Stimulated activated CD8-positive, alpha-beta memory T cell treated with anti-CD3 and anti-CD28 coated beads, Interleukin-15, amount 100 ng/mL, for 48 hours (primary cell): ENCODE measurements around the gene FCRL6.

ENCODE experiments used
- DNase-seq, 2 donors: peaks; one replicate each; pipeline ENCODE4 v3.0.0-alpha.2; 2020; ENCODE audit warnings: low read depth in 2 of 2

The FCRL6 gene

DNA sequence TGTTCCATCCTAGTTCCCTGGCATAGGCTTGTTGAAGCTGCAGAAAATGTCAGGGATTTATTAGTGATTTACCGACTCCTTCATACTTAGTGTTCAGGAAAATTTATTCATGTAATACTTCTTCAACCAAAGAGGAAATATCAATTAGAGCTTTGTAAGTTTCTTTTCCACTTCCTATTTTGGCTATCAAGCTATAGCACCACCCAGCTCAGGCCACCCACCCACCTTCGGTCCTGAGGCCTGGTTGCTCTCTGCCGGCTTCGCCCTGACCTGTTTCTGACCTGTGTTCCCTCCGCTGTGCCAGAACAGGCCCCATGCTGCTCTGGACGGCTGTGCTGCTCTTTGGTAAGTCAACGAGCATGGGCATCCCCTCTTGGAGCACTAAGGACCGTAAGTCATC is at the start of gene FCRL6:
Gene FCRL6 (plus strand): TSS at position 250 of the 400 bp plus-strand sequence. CDS start 65 bp downstream, at position 315.
- DNase-seq, result no peak

GRCh38 chr1:159753386-159753785 is 48.8 kb upstream of the FCRL6 start:
- DNase-seq, result no peak

DNA sequence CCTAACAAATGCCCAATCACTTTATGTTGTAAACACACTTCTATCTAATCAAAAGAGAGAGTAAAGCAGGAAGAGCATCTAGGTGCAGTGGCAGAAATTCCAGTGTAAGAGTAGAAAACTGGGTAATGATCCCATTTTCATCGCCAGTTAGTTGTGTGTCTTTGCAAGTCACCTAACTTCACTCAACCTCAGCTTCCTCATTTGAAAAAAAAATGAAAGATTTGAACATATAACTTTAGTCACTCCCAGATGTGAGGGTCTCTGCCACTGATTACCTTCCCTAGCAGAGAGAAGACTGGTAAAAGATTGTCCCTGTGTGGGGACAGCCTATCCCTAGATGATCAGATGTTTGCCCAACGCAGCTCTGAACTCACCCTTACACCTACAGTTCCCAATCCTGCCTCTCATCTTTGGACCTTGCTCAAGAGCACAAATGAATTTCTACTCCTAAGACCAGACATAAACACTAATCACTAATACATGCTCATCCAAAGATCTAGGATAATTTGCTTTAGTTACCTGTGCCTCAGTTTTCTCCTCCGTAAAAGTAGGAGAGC is 46.6 kb upstream of the FCRL6 start:
- DNase-seq, result no peak

DNA sequence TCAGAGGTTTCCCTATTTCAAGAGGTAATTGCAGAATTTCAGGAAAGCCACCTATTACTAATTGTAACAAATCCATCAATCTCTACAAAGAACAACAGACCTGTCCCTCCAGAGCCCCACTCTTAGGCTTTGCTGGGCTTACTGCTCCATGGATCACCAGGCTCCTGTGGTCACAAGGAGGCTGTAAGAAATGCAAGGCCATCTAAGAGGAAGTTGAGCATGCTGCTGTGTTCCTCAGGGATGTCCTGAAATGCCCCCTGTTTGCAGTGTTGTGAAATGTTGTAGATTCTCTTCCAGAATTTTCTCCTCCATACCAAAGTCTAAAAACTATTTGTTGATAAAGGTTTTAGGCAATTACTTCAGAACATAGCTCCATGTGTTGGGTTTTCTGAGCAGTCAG is 45.8 kb upstream of the FCRL6 start:
- no peak for DNase-seq

DNA sequence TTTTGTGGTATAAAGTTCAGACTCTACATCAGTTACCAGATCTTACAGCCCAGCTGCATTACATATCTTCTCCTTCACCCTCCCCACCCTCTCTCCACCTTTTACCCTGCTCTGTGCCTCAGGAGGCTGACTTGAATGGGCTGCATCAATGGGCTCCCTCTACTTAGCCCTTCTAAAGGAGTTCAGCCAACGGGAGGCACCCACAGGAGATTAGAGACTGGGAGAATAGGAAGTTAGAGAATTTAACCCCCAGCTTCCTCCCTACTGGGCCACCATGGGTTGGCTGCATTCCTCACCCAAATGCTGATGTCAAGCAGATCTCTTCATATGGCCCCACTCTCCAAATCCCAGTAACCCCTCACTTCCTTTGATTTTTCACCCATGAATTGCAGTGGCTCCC is 38.5 kb upstream of the FCRL6 start:
- DNase-seq, result no peak

GRCh38 chr1:159765806-159766205 is 36.4 kb upstream of the FCRL6 start:
- no peak for DNase-seq

DNA sequence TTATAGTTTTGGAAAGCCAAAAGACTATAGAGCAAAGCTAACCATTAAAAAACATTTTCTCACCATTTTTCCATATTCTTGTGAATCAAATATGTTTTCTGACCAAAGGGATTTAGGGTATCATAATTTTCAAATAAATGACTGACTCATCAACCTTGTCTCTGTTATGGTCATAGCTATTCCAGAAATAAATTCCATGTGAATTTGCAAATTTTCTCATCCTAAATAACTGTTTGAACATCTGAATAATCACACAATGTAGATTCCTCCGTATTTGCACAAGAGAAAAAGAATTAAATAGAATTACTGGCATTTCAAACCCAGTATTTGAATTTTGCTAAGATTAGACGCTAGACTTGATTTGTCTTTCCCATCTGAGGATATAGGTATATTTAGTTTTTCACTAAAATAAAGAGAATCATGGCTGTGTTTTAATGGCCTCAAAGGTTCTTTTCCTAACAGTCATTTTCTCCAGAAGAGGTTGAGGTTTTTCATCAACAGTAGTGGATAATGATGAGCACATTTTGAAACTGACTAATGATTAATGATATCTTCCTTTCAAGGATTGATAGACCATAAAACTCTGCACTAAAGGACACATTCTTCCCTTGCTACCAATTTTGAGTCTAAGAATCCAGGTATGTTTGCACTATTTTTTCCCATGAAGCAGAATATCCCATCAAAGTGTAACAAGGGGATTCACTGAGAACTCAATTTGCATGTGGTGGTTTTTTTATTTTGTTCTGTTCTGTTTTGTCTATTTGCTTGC is 30.8 kb upstream of the FCRL6 start:
- DNase-seq, result no peak

DNA sequence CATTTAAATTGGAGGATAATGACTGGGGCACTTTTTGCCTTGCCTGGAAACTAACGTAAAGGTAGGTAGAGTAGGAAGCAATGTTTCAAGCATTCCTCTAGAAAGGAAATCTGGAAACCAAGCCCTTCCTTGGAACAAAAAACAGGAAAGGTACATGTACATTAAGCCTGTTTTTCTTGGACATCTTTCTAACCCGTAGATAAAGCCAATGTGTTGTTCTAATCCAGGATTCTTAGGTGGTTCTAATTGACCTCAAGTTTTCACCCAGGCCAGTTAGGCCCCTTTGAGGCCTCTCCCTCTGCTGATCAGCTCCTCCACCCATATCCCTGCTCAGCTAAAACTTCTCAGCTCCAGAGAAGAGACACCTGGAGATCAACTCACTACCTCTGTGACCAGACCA is 27.7 kb upstream of the FCRL6 start:
- DNase-seq, result no peak

- DNase-seq, result no peak
These were observed 26.4 kb upstream of the FCRL6 start for GRCh38 chr1:159775716-159776115.

DNA sequence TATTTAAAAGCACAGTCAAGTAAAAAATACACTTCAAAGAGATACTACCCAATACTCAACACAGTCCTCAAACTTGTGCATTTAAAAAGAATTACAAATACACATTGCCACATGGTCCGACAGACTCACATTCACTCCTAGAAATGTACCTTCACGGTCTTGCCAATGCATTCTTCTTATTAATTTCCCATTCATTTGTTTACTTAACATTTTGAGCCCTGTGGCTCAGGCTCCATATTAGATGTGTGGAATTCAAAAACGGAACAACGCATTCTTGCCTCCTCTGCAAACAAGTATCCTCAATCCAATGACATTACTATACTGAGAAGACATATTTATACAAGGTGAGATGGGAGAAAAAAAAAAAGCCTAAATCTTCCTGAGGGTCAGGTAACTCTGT is 23.9 kb upstream of the FCRL6 start:
- DNase-seq, result no peak

DNA sequence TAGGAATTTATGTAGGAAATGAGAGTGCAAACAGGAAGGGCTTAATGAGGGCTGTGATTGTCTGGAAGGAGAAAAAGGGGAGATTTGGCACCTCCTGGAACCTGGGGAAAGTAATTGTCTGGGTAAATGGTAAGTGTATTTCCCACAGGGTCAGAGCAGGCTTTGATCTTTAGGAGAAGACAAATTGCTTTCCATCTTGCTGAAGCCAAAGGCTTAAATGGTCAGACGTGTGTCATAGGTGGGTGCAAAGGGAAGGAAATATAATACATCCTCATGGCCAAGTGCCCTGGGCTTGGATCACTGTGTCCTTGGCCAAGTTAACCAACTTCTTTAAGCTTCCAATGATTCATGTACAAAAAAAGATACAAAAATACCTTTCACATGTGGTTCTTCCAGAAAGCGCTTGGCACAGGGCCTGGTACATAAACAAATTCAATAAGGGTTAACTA is 22.7 kb upstream of the FCRL6 start:
- DNase-seq, result no peak

DNA sequence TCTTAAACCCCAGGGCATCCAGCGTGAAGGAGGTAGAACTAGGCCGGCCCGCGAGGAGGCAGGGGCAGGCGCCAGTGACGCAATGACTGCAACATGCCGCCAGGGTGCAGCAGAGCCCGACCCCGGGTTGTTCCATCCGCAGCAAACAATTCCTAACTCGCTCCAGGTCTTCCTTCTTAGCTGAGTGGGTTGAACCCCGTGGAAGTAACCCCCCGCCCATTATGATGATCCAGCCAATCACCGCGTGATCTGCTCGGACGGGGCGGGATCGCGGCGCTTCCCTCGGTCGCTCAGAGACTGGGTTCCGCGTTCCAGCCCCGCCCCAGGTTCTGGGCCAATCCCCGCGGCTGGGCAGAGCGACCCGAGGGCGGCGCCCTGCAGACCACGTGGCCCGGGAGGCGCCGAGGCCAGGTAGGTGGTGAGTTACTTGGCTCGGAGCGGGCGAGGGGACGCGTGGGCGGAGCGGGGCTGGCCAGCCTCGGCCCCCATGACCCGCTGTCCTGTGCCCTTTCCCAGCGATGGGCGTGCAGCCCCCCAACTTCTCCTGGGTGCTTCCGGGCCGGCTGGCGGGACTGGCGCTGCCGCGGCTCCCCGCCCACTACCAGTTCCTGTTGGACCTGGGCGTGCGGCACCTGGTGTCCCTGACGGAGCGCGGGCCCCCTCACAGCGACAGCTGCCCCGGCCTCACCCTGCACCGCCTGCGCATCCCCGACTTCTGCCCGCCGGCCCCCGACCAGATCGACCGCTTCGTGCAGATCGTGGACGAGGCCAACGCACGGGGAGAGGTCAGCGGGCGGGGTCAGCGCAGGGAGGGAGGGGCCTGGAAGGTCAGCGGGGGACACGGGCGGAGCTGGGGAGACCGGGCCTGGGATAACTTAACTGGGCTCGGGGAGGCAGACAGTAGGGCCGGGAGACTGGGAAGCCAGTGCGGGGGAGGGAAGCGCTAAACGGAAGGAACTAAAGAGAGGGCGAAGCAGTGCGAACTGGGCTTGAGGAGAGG is 21.3 kb upstream of the FCRL6 start, which contains the start of gene DUSP23:
Gene DUSP23 (plus strand): TSS at position 380 of the 1,000 bp plus-strand sequence. CDS start 139 bp downstream, at position 519.
- DNase-seq, result peak; percentile 89 to 91

DNA sequence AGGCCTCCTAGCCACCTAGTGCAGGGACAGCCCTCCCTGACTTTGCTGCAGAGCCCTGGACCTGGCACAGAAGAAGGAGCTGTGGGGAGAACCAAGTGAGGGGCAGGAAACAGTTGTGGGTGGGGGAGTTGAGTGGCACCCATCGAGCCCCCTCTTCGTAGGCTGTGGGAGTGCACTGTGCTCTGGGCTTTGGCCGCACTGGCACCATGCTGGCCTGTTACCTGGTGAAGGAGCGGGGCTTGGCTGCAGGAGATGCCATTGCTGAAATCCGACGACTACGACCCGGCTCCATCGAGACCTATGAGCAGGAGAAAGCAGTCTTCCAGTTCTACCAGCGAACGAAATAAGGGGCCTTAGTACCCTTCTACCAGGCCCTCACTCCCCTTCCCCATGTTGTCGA is 20.2 kb upstream of the FCRL6 start:
- DNase-seq, result no peak

DNA sequence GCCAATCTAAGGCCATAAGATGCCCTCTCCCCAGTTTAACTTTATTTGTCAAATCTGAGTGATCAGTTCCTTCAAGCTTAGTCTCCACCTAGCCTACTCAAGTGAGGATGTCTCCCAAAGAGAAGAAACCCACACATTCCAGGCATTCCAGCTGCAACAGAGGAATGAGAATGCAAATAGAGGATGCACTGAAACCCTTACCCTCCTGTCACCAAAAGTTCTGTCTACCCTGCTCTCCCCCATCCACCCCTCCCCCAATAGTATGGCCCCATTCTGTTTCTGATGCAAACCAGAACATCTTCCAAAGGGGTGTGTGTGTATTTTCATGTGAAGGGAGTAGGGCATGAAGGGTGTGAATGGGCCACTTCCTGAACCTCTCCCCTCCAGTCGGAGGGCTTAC is 18.4 kb upstream of the FCRL6 start:
- no peak for DNase-seq

DNA sequence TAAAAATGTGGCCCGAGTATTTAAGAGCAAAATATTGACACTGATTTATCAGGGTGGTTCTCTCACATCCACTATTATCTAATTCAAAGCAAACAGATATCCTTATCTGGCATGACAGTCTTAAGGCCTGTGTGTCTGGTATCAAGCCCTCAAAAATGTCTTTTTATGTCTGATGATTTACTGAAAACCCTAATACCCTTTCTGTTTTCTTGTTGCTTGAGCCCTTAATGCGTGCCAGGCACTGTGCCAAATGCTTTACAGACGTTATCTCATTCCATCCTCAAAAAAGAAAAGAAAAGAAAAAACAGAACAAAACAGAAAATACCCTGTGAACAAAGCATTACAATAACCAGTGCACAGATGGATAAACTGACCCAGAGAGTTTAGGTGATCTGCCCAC is 15.7 kb upstream of the FCRL6 start:
- DNase-seq, result no peak

GRCh38 chr1:159786966-159787365 is 15.2 kb upstream of the FCRL6 start:
- no peak for DNase-seq

DNA sequence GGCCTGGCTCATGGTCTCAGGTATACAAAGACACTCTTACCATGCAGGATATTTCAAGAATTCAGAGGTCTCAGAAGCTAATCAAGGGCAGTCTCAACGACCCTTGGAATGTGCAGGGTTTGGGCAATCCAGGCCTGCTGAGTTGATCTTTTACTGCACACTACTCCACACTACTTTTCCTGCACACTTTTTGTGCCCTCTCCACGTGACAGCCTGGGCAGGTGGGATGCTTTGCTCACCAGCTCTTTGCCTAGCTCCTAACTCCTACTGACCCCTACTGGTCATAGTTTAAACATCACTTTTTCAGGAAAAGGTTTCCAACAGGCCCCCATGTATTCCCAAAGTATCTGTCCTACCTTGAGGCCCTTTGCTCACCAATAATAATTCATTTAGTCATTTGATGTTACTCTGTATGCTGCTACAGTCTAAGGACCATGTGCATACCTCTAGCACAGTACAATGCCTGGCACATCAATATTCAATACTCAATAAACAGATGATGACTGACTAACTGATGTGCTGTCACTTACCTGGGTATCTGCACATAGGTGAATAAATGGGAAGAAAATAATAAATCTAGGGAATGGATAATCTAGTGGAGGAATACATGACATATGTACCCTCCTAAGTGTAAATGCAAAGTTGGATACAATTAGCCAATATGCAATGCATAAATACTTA is 11.8 kb upstream of the FCRL6 start:
- no peak for DNase-seq

- no peak for DNase-seq
These were observed 11.1 kb upstream of the FCRL6 start for GRCh38 chr1:159791031-159791430.

GRCh38 chr1:159791461-159791860 is 10.7 kb upstream of the FCRL6 start:
- no peak for DNase-seq

DNA sequence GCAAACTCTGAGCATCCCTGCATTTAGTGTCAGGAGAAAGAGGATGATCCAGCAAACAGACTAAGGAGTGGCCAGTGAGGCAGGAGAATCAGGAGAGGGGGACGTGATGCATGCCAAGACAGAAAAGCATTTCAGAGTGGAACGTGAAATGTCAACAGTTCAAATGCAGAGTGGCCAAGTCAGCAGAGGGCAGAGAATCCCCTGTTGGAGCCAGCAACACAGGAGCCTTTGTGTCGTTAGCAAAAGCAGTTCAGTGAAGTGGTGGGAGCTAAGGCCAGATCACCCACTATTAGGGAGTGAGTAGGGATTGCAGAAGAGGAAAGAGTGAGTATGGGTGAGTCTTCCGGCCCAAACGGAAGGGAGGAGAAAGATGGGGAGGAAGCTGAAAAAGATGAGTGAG is 6.6 kb upstream of the FCRL6 start:
- no peak for DNase-seq

GRCh38 chr1:159798893-159799292 is 3.3 kb upstream of the FCRL6 start:
- DNase-seq, result peak in 1 of 2 donors; percentile 12
